CD4-positive, alpha-beta T cell treated with Interleukin-12 subunit alpha and Interleukin-12 subunit beta, for 1 hour (primary cell): ENCODE results near the gene ABCG1.
"Not testable (repeated sequence)": the region's sequence is repeated elsewhere in the genome, so short reads cannot be mapped to it uniquely, and the experiment has no call there.

Experiments
- DNase-seq: peaks from one replicate; pipeline ENCODE4 v3.0.0-alpha.2; 2020

The ABCG1 gene

GRCh38 chr21:42292563-42293142 lies 73.7 kb downstream of the ABCG1 start:
- DNase-seq = not testable (repeated sequence)

DNA sequence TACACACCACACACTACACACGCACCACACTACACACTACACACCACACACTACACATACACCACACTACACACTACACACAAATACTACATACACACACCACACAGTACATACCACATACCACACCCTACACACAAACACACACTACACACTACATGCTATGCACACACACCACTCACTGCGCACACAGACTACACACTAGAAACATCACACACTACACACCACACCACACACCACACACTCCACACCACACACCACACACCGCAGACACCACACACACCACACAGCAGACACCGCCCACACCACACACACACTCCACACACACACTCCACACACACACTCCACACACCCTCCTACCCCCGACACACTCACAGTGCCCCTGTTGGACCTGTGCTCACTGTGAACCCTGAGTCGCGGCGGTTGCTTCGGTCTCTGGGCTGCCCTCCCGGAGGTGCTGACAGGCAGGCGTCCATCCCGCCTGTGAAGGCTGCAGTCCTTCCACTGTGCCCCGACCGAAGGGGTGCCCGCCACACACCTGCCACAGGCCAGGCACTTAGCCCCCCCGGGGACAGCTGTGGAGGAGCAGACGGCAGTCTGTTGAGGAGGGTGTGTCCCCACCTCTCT lies 74.8 kb downstream of the ABCG1 start:
- no peak for DNase-seq

DNA sequence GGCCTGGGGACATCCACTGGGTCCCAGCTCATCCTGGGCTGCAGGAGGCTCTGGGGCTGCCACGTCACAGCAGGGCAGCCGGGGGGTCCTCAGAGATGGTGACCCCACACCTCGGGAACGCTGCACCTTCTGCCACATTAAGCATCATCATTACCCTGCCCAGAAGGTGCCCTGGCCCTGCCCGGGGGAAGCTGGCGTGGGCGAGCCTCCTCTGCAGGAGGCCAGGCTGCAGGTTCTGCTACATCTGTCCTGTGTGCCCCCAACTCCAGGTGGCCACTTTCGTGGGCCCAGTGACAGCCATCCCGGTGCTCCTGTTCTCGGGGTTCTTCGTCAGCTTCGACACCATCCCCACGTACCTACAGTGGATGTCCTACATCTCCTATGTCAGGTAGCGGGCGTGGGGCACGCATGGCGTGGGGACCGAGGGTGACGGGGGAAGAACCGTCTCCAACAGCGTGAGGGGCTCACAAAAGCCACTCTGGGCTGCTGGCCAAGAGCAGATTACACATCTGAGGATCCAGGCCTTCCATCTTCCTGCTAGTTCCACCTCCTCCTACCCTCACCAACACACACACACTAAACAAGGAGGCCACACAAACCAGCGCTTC lies 75.4 kb downstream of the ABCG1 start:
- DNase-seq = no peak

DNA sequence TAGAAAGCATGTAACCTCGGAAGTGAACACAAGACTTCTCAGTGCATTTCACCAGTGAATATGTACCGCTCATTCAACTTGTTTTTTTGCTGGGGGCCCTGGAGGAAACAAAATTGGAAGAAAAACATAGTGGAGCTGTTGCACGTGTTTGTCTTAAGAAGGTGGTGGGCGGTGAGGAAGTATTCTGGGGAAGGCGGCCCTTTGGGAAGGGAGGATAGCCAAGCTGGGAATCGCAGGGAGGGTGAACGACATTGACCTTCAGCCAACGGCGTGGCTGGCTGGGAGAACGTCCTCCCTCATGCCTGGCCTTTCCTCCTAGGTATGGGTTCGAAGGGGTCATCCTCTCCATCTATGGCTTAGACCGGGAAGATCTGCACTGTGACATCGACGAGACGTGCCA lies 76.9 kb downstream of the ABCG1 start:
- DNase-seq = no peak

- DNase-seq = no peak
These were observed 77.6 kb downstream of the ABCG1 start for GRCh38 chr21:42296501-42296900.

- DNase-seq = no peak
These were observed 78.4 kb downstream of the ABCG1 start for GRCh38 chr21:42297377-42297776.

DNA sequence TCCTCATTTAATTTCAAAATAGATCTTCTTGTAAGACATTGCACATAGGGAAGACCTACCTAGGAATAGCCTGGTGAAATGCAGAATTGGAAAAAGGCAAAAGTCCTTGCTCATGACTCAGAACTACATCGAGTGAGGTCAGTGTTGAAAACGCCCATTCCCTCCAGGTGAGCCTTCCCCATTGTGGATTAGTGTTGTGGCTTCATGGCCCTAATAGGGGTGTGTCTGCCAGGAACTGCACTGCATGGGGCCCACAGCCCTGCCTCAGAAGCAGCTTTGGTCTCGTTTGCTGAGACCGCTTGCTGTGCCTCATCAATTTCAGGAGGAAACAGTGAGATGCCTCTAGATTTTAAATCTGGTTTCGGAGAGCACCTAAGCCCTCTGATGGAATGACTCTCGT lies 79.3 kb downstream of the ABCG1 start:
- no peak for DNase-seq

DNA sequence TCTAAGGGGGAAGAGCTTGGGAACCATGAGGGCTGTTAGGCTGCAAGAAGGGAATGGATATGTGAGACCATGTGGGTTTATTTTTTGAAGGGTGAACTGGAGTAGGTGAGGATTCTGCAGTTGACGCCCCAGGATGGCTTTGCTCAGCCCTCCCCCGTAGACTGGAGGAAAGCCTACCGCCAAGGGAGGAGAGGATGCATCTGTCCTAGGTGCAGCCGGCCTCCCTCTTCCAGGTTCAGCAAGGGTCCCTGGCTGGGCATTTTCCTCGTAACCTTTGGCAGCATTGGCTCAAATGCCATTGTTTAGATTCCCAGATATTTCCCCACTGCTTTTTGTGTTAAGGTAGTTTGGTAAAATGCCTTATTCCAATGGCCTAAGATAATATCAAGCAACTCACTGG lies 79.7 kb downstream of the ABCG1 start:
- DNase-seq = no peak

DNA sequence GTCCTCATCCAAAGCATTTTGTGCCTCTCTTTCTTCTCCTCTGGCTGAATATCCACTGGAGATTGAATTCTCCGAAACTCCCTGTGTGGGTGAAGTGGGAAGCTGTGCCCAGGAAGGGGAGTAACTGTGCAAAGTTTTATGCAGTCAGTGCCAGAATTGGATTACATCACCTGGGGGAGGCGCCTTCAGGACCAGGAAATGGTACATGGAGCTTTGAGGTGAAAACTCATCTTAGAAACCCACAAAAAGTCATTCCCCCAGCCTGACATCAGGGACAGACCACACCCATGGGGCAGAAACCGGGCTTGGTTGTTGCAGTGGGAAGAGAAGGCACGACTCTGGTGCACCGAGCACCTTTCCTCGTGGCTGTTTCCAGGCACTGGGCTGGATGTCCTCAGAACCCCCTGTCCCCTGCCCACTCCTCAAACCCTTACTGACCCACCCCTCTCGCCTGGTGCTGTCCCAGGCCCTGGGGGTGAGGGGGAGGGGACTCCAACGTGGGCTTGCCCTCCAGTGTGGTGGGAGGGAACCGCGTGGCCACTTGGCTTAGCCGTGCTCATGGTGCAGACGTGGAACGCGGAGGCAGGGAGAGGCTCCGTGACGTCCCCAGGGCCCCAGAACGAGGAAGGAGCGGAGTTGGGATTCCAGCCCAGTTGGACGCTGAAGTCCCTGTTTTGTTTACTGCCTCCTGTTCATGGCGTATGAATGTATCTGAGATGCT lies 80.5 kb downstream of the ABCG1 start:
- no peak for DNase-seq

- no peak for DNase-seq
These were observed 81.2 kb downstream of the ABCG1 start for GRCh38 chr21:42300045-42300583.

DNA sequence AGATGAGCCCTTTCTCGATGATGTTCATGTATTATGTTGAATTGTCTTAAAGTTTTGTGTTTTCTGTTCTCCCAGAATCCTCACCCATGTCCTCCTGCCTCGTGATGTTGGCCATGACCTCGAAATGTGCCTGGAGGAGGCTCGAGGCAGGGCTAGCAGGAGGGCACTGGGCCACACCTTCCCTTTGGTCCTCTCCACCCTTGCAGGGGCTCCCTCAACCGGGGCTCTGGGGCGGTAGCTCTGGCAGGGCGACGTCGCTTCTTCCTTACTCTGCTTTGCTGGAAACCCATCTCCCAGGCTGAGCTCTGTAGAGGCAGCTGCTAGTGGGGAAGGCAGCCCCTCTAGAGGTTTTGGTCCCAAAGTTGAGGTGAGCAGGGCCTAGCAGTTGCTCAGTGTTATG lies 82.0 kb downstream of the ABCG1 start:
- no peak for DNase-seq

DNA sequence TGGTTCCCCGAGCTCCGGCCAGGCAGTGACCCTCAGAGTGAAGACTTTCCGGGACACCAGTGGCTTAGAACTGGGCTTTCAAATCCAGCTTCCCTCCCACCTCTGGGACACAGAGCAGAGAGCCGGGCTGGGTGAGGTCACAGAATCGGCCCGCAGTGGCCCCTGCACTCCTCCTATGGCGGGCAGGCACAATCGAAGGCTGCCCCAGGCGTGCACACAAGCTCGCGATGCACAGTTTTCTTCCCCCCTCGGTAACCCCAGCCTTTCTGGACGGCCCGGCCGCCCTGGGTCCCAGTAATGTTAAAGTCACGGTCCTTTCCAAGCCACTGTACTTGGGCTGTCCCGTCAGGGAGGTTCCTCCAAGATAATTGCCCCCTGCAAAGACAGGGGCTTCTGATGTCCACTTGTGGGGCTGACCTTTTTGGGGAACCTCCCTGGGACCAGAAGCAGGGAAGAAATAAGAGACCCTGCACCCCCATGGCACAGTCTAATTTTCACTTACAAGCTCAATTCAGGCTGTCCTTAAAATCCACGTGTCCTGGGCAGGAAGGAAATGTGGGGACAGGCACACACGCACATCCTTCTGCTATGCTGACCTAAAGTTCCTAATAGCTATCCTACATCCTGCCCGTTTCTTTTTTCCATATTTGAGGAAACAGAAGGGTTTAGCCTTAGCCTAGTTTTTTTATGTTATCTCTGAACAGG lies 82.6 kb downstream of the ABCG1 start:
- DNase-seq = no peak

DNA sequence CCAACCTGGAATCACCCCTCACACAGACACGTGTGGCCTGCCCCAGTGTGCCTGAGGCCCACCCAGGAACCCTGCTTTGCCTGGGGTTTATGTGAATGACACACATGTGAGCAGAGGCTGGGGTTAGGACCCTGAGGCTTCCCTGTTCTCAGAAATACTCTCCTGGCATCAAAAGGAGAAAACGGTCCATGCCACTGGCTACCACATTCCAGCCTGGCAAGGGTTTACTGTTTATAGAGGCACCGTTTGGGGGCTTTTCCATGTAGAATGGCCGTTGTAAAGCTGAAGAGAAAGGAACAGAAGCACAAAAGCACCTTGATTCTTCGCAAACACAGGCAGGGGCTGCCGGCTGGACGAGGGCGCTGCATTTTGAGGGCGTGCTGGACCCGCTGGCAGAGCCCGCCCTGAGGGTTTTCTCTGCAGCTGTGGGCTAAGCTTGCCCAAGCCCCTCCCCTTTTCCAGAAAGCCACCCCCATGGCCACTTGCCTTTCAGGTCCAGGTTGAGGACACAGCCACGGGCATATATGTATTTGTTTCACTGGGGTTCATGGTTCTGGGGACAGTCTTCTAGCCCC lies 83.2 kb downstream of the ABCG1 start:
- DNase-seq = no peak

- no peak for DNase-seq
These were observed 83.9 kb downstream of the ABCG1 start for GRCh38 chr21:42302794-42303193.

- DNase-seq = no peak
These were observed 84.5 kb downstream of the ABCG1 start for GRCh38 chr21:42303443-42303842.

GRCh38 chr21:42304556-42305454 lies 85.9 kb downstream of the ABCG1 start:
- DNase-seq = no peak

DNA sequence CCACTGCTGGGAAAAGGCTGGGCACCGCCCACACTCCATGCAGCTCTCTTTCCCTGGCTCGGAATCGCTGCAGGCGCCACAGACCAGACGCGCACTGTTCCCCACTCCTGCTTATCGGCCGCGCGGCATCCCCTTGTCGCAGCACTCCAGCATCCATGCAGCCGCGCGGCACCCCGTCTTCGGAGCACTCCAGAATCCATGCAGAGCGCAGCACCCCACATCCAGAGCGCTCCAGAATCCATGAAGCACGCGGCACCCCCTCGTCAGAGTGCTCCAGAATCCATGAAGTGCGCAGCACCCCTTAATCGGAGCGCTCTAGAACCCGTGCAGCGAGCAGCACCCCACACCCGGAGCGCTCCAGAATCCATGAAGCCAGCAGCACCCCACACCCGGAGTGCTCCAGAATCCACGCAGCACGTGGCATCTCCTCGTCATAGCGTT lies 86.8 kb downstream of the ABCG1 start:
- no peak for DNase-seq

- no peak for DNase-seq
These were observed 87.6 kb downstream of the ABCG1 start for GRCh38 chr21:42306366-42307035.

DNA sequence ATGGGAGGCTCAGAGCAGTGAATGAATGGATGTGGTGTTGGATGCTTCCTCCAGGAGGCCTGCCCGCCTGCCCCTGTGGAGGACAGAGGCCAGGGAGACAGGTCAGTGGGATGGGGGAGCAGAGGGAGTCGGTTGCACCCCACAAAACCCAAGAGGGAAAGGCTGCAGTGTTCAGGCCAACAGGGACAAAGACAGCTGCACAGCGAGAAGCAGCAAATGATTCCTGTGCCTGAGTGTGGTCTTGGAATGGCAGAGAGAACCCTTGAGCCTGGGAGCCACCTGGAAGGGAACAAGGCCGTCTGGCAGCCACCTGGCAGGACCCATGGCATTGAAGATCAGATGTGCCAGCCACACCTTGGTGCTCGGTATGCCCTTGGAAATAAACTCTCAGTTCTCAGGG lies 88.2 kb downstream of the ABCG1 start:
- DNase-seq = no peak

- no peak for DNase-seq
These were observed 89.4 kb downstream of the ABCG1 start for GRCh38 chr21:42308161-42308913.
